HG03457 (cell line): ENCODE measurements around the gene KRT71.
"Not testable (repeated sequence)": the region's sequence is repeated elsewhere in the genome, so short reads cannot be mapped to it uniquely, and the experiment has no call there.

Source experiments
- ATAC-seq: cut with Tn5 transposase; IDR thresholded peaks from one replicate; pipeline ENCODE4 v1.9.1; 2021; ENCODE audit warnings: moderate number of reproducible peaks; ENCODE audit not compliant: unreplicated experiment

Gene KRT71

DNA sequence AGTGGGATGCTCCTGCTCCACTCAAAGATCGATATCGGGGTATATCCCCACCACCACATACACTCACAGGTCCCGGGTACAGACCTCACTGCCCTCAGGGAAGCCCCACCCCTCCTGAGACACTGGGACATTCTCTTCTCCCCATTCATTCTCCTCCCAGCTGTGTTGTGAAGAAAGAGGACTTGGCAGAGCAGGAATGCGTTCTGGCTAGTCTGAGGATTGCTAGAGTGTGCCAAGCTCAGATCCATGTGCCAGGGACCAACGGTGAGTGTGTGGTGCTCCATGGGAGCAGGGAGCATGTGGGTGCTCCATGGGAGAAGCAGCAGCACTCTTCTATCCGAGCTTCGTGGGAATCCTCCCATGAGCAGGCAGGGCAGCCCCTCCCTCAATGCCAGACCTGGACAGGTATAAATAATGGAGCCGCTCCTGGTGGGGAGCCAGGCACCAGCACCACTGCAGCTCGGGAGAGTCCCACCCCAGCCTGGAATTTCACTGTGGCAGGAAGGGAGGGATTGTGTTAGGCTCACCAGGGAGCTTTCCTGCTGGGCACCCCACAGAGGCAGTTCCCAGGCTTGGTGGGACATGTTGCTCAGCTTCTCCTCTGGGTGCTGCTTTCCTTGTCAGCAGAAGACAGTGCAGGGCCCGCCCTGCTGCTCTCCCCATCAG lies 30.5 kb downstream of the KRT71 start:
- no peak for ATAC-seq

- ATAC-seq, result no peak
Observed at GRCh38 chr12:52521568-52522266, 31.2 kb downstream of the KRT71 start.

- no peak for ATAC-seq
Observed at GRCh38 chr12:52521175-52521567, 31.8 kb downstream of the KRT71 start.

DNA sequence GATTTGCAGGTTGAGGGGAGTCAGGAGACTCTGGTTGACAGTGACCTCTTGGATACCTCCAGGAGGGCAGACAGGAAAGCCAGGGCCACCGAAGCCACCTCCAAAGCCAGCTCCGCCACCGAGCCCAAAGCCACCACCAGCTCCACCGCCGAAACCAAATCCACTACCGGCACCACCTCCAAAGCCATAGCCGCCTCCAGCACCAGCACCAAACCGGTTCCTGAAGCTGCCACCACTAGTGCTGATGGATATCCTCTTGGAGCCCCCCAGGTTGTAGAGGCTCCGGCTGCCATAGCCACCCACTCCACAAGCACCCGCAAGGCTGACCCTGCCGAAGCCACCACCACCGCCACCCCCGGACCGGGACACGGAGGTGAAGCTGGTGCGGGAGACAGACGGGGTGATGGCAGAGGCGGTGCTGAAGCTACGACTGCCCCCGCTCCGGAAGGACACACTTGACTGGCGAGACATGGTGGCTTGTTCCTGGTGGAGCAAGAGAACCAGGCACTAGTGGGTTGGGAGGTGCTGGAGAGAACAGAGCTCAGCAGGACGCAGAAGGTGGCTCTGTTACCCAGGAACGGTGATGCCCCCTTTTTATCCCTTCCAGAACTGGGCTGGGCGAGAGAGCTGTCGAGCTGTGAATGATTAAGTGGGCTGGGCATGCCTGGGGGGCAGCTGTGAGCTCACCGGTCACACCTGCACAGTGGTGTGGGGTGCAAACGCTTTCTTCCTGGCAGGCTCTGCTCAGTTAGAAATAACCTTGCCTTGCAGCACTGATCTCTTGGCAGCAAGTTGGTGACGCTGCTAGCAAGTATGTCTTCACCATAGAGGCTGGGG lies 32.9 kb downstream of the KRT71 start, which contains the start of gene KRT5:
Gene KRT5, minus strand, starts transcription at position 569 of the 837 bp plus-strand sequence. Its CDS starts 98 bp downstream, at position 471.
- ATAC-seq, result no peak

DNA sequence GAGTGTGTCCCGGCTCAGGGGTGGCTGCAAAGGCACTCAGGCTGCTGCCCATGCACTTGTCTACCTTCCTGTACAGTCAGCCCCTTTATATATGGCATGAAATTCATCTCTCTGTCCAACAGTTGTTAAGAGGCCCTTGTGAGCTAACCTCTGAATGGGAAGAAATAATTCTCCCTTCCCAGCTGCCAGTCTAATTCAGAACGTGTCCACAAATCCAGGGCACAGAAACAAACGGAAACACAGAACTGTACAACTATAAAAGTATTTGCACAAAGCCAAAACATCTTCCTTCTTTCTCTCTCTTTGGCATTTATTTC lies 33.6 kb downstream of the KRT71 start:
- ATAC-seq, result no peak

GRCh38 chr12:52518574-52519386 lies 34.2 kb downstream of the KRT71 start:
- ATAC-seq, result no peak

DNA sequence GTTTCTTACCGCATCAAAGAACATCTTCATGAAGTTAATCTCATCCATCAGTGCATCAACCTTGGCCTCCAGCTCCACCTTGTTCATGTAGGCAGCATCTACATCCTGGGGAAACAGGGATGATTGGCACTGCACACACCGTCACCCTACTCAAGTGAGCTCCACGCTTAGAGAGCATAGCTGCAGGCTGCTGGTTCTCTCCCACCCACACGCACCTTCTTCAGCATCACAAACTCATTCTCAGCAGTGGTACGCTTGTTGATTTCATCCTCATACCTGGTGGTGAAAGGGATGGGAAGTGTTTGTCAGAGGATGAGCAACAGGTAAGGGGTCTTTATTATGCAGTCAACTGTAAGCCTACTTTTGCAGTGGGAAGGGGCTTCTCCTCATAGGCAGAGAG lies 35.1 kb downstream of the KRT71 start:
- ATAC-seq, result no peak

GRCh38 chr12:52517005-52517835 lies 35.7 kb downstream of the KRT71 start:
- no peak for ATAC-seq

DNA sequence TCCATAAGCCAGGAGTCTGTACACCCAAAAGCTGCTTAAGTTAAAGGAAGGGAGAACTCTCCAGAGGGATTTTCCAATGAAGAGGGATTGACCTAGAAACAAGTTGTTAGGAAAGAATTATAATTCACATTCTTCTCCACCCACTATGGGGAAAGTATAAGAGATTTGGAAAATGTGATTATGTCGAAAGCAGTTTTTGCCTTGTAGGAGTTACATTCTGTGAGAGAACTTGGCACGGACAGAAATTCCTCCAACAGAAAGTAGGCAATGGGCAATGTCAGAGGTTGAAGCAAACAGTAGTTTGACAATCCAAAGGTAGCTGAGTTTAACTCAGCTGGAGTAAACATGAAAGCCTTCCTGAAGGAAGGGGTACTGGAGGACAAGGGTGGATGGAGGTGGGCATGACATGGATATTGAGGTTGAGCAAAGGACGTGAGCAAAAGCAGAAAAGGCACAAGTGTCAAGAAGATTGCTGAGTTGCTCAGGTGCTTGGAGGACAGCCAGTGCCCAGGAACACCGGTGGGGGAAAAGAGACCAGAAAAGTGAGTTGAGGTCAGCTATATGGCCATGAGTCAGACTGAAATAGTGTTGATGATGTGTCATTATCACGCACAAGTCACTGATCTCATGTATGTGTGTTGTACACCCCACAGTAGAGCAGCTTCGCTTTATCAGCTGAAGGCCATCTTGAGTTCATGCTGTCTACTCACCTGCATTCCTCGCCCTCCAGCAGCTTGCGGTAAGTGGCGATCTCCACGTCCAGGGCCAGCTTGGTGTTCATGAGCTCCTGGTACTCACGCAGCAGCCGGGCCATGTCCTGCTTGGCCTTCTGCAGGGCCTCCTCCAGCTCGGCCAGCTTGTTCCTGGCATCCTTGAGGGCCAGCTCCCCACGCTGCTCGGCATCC lies 36.8 kb downstream of the KRT71 start:
- ATAC-seq, result no peak

DNA sequence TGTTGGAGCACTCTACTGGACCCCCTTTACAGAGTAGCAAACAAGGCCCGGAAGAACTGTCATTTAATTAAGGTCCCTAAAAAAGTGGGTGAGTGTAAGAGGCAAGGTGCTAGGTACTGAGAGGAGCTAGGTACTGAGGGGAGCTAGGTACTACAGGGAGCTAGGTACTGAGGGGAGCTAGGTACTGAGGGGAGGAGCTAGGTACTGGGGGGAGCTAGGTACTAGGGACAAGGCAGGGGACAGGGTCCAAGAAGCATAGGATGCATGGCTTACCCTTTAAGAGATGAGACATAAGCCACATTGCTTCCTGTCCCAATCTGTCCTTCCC lies 37.7 kb downstream of the KRT71 start:
- no peak for ATAC-seq

DNA sequence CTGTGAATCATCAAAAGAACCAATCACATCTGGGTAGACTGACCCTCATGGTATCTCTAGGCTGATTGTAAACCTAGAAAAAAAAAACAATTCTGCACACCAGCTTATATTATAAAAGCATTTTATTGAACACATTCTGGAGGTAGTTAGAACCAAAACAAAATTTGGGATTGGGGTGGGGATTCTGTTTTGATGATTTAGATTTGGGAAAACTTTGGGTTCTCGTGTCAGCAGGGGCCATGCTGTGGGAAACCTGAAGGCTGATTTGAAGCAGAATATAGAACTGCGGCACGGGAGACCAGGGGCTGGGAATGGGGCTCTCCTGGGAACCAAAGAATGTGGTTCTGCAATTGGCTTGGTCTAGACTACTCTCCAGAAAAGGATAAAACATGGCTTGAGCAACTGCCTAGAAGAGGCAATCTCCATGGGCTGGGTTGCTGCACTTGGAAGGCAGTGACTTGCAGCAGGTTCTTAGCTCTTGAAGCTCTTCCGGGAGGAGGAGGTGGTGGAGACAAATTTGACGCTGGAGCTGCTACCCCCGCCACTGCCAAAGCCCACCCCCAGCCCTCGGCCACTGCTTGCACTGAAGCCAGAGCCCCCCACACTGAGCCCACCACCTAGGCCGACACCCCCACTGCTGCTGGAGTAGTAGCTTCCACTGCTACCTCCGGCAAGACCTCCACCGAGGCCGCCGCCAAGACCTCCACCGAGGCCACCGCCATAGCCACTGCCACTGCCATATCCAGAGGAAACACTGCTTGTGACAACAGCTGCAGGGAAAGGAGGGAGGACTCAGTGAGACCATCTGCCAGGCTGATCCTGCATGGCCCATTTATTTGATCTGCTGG lies 38.2 kb downstream of the KRT71 start:
- no peak for ATAC-seq

- ATAC-seq, result no peak
Observed at GRCh38 chr12:52513736-52514135, 39.2 kb downstream of the KRT71 start.

- no peak for ATAC-seq
Observed at GRCh38 chr12:52508211-52508610, 44.7 kb downstream of the KRT71 start.

- ATAC-seq, result no peak
Observed at GRCh38 chr12:52506858-52507715, 45.9 kb downstream of the KRT71 start.

- no peak for ATAC-seq
Observed at GRCh38 chr12:52502877-52503276, 50.1 kb downstream of the KRT71 start.

GRCh38 chr12:52501490-52501889 lies 51.5 kb downstream of the KRT71 start:
- ATAC-seq, result no peak

GRCh38 chr12:52500574-52500973 lies 52.4 kb downstream of the KRT71 start:
- ATAC-seq, result not testable (repeated sequence)
